HCEC 1CT (cell line): ENCODE results near the gene PPP2R5C.

ENCODE experiments used
- DNase-seq: peaks from one replicate; pipeline ENCODE4 v3.0.0-alpha.2; 2017

The PPP2R5C gene

DNA sequence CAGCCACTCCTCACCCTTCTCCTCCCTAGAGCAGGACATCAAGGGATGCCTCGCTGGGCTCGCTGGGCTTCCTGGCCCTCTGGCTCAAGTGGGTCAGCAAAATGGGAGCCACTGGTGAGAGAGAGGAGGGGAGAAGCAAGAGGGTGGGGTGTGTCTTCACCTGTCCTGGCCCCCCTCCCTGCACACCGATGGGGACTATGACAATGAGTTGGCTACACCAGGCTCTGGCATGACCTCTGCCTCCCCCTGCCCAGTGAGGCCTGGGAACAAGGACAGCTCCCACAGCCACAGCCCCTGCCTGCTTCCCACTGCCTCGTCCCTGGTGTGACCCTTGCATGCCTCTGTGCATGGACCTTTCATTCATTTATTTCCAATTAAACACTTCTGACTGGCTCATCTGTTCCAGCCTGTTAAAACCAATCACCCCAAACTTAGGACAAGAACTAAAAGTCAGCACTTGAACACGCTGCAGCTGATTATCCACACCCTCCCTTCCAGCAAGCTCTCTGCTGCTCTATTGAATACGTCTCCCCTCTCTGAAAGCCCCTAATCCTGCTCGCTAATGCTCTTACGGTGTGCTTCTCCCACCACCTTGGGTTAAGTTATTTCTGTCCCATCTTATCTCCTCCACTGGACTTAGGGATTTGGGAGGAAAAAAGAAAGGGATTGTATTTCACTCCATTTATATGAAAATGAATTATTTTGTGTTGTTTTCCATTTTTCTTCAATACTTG, 5.8 kb upstream of the PPP2R5C start:
- DNase-seq: no peak

DNA sequence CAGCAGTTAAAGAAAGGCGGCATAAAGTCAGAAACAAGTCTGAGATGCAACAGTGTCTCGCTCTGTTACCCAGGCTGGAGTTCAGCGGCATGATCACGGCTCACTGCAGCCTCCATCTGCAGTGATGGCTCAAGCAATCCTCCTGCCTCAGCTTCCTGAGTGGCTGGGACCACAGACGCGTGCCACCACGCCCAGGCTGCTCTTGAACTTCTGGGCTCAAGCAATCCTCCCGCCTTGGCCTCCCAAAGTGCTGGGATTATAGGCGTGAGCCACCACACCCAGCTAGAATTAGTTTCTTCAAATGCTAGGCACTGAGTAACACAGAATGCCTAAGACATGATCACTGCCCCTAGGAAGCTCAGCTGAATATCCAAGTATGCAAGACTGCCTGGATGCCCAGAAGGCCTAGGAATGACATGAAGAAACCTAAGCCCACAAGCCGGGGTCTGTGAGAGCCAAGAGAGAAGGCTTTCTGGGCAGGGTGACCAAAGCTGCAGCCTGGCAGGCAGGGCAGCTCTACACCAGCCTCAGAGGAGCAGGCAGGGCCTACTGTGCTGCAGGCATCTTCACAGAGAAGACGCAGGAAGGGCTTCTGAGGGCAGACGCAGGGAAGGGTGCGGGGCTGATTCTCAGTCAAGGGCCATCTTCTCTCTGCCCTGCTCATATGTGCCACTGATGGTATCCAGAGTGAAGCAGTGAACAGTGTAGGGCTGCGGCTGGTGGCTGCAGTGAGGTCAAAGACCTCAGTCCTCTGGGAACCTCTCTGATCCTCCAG, 4.3 kb upstream of the PPP2R5C start:
- no peak for DNase-seq

DNA sequence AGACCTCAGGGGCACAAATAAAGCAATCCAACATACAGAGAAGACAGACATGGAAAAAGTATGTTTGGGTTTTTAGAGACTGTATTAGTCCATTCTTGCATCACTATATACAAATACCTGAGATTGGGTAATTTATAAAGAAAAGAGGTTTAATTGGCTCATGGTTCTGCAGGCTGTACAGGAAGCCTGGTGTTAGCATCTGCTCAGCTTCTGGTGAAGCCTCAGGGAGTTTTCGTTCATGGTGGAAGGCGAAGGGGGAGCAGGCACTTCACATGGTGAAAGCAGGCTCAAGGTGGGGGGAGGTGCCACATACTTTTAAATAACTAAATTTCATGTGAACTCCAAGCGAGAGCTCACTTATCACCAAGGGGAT, 3.7 kb upstream of the PPP2R5C start:
- no peak for DNase-seq

GRCh38 chr14:101758913-101759593, 2.5 kb upstream of the PPP2R5C start:
- no peak for DNase-seq

DNA sequence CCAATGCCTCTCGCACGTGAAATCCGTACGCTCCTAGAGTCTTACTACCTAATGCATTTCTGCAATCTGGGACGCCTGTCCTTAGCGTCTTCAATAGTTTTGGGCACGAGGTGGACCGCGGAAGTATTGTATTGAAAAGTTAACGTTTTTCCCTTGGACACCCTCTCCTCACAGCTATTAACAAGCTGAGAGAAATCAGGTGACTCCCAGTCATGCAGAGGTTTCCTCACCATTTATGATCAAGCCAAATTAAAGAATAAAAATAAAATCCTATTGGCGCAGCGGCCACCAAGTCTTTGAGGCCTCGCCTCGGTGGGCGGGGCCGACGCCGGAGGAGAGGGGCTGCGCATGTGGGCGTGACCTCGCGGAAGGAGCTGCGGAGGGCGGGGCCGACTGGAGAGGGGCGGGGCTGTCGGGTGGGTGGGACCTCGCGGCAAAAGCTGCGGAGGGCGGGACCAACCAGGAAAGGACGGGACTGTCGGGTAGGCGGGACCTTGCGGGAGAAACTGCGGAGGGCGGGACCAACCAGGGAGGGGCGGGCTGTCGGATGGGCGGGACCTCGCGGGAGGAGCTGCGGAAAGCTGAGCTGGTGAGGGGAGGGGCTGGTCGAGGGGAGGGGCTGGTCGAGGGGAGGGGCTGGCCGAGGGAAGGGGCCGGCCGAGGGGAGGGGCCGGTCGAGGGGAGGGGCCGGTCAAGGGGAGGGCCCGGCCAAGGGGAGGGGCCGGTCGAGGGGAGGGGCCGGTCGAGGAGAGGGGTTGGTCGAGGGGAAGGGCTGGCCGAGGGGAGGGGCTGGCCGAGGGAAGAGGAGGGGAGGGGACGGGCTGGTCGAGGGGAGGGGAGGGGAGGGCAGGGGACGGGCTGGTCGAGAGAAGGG, 1.1 kb upstream of the PPP2R5C start:
- DNase-seq: peak; percentile 97

GRCh38 chr14:101761881-101762529, 496 bp downstream of the PPP2R5C start:
- no peak for DNase-seq

GRCh38 chr14:101762530-101763101, 1.1 kb downstream of the PPP2R5C start:
- no peak for DNase-seq

GRCh38 chr14:101763941-101764709, 2.6 kb downstream of the PPP2R5C start:
- no peak for DNase-seq

GRCh38 chr14:101767618-101768362, 6.3 kb downstream of the PPP2R5C start:
- no peak for DNase-seq

DNA sequence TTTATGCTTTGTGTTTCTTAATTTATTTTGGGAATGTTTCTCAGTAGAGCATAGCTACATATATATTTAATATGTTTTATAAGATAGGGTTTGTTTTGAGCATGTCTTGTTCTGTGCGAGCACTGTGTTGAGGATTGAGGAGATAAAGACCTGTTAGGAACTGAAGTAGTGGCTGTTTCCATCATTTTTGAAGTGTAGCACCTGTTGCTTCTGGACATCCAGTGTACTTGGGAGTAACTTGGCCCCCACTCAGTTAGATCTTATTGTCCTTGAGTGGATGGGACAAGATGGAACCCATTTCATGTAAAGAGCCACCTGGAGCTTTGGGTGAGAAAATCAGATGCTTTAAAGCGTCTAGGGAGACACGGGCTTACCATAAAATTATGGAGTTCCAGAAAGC, 8.7 kb downstream of the PPP2R5C start:
- no peak for DNase-seq

DNA sequence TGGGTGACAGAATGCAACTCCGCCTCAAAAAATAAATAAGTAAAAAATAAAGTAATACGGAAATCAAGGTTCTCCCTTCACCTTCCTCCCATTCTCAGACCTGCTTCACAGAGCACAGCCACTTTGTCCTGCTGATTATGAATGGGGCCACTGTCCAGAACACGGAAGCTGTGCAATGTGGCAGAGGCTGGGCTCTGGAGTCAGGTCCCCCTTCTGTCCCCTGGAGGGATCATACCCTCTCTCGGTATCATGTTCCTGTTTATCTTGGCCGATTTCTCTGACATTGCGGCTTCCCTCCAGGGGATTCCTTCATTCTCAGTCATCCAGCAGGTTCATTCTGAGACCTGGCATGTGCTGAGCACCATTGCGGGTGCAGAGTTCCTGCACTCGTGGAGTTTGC, 11.3 kb downstream of the PPP2R5C start:
- no peak for DNase-seq

DNA sequence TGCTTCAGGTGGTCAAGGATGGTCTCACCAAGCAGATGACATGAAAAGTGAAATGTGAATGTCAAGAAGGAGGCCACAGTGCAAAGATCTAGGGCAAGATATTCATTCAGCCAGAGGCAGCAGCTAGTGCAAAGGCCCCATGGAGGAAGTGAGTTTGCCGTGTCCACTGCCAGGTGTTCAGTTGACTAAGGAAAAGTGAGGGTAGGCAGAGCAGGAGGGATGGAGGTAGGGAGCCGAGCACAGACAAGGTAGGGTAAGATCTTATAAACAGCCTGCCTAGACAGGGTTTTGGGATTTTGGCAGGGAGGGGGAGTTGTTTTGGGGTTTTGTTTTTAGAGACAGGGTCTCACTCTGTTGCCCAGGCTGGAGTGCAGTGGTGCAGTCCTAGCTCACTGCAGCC, 11.9 kb downstream of the PPP2R5C start:
- no peak for DNase-seq

DNA sequence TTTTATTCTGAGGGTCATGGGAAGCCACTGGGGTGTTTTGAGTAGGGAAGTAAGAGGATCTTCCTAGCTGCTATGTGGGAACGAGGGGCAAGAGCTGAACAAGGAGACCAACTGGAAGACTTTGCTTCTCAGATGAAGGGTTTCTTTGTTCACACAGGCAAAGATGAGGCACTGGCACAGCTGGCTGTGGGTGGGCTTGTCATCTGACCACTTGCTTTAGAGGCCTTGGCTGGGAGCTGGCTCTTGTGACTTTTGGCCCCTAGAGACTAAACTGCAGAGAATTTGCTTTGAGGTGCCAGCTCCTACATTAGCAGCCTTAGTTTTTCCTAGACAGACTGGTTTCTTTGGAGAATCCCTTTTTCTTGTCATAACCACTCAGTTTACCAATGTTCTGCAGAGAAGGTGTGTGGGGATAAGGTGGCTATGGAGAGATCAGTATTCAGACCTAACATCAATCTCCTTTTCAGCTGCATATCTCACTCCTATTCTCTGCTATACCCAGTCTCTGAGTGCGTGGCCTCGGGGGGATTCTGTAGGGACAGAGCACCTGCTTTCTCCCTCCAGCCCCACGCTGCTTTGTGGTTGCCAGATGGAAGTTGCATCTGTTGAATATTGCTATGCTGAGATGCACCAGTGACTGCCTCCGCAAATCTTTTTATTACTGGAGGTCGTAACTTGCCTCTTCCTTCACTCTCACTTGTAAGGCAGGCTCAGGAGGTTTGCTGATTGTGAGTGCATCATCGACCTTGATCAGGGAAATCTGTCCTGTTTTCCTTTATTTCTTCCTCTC, 12.7 kb downstream of the PPP2R5C start:
- no peak for DNase-seq

DNA sequence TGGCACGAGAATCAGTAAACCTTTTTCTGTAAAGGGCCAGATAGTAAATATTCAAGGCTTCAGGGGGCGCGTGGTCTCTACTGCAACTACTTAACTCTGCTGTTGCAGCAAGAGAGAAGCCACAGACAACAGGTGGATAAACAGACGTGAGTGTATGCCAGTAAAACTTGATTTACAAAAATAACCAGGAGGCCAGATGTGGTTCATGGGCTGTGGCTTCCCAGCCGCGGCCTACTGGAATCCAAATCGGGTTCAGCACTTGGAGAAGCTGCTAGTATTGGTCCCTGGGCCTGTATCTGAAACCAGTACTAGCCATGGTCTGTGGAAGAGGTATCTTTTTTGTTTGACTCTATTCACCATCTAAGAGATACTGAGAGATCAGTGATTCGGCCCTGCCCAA, 13.3 kb downstream of the PPP2R5C start:
- DNase-seq: no peak

DNA sequence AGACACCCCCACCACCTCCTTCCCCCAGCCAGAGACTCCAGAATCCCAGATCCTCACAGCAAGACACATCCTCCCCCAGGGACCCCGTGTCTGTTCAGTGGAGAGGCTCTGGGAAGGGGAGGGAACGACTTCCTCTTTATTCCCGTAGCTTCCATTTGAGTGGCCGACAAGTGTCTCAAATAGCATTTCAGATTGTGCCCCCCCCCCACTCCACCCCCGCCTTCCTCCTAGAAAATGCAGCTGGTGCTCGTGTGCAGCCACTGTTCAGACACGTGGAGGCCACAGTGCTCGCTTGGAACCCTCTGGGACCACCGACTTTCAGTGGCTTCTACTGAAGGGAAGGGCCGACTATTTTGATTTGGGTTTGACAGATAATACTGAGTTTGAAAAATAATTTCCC, 14.3 kb downstream of the PPP2R5C start:
- no peak for DNase-seq

DNA sequence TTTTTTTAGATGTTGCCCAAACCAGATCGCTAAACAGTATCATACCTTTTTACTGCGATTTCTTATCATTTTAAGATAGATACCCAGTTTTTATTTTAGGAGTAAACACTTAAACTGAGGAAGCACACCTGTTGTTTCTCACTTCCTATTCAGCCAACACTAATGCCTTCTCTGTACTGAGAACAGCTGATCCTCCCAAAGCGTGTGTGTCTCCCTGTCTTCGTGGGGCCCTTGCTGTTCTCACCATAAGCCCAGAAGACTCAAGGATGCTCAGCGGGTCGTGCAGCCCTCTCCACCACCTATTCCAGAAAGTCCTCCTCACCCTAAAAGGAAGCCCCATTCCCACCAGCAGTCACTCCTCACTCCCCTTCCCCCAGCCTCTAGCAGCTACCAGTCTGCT, 14.8 kb downstream of the PPP2R5C start:
- no peak for DNase-seq

DNA sequence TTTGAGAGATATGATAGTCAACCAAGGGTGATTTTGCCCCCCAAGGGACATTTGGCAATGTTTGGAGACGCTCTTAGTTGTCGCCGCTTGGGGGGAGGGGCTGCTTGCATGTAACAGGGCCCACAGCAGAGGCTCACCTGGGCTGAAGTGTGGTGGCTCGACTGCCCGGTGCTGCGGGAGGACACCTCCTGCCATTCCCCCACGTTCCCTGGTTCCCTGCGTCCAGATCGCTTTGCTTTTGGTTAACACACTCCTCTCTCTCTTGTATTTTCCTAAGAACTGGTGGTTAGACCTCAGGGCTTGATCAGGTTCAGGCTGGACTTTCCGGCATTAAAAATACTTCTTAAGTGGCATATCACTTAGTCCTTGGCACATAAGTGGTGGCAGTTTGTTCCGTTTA, 18.9 kb downstream of the PPP2R5C start:
- no peak for DNase-seq

DNA sequence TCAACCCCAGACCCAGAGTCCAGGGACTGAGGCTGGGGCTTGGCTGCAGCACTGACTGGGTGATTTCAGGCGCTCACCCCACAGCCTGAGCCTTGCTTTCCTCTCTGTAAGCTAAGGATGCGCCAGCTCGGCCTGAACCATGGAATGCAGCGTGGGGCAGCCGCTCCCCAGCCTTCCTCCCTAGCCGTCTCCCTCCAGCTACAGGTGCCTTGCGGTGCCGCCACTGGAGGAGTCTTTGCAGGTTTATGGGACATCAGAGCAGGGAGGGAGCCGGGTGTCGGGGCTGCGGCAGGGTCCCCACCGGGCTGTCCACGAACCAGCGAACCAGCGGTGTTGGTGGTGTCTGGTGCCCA, 19.4 kb downstream of the PPP2R5C start:
- DNase-seq: no peak

GRCh38 chr14:101781240-101782061, 19.9 kb downstream of the PPP2R5C start:
- DNase-seq: peak; percentile 43
